GM23338 (cell line): ENCODE data around the gene HS6ST3. TPM values are rescaled to one million over a fixed set of nuclear protein-coding genes. Genes with fewer than 3 reads are reported as not detected.

Experiments used
- ATAC-seq: fragments of 200-7000 bp; cut with Tn5 transposase; 3 replicates; pipeline ENCODE4 v1.9.1; 2020
- DNase-seq: peaks from one replicate; pipeline ENCODE4 v3.0.0-alpha.2; 2015; ENCODE audit warnings: low spot score
- H2AFZ ChIP-seq: fragments of 200-600 bp; sonication (generic); 2 replicates; pipeline ENCODE4 v1.8.0; 2016; ENCODE audit warnings: antibody characterized with exemption, mild to moderate bottlenecking, moderate library complexity
- H3F3A ChIP-seq: fragments of 200-600 bp; sonication (generic); replicated peaks from 2 replicates; pipeline ENCODE4 v1.8.0; 2017; ENCODE audit warnings: antibody characterized with exemption, mixed run types, low read depth
- H3K27ac ChIP-seq: fragments of 200-600 bp; sonication (generic); 2 replicates; pipeline ENCODE4 v1.6.1; 2016; ENCODE audit warnings: low read depth
- H3K27me3 ChIP-seq: fragments of 200-600 bp; sonication (generic); 2 replicates; pipeline ENCODE4 v1.8.0; 2016; ENCODE audit warnings: mild to moderate bottlenecking, mixed run types, moderate library complexity; ENCODE audit not compliant: insufficient read depth
- H3K36me3 ChIP-seq: fragments of 200-600 bp; sonication (generic); 2 replicates; pipeline ENCODE4 v1.8.0; 2016; ENCODE audit warnings: mild to moderate bottlenecking; ENCODE audit not compliant: insufficient read depth
- H3K4me1 ChIP-seq: fragments of 200-600 bp; sonication (generic); 2 replicates; pipeline ENCODE4 v1.8.0; 2016; ENCODE audit warnings: mild to moderate bottlenecking, moderate library complexity; ENCODE audit not compliant: insufficient read depth
- H3K4me2 ChIP-seq: fragments of 200-600 bp; sonication (generic); 2 replicates; pipeline ENCODE4 v1.7.1; 2017; ENCODE audit warnings: mixed run types
- H3K4me3 ChIP-seq: fragments of 200-600 bp; sonication (generic); 2 replicates; pipeline ENCODE4 v1.6.1; 2016; ENCODE audit warnings: mixed run types
- H3K79me2 ChIP-seq: fragments of 200-600 bp; sonication (generic); replicated peaks from 2 replicates; pipeline ENCODE4 v1.8.0; 2017; ENCODE audit warnings: mild to moderate bottlenecking; ENCODE audit not compliant: insufficient read depth
- H3K9me2 ChIP-seq: fragments of 200-600 bp; sonication (generic); 2 replicates; pipeline ENCODE4 v1.8.0; 2017; ENCODE audit not compliant: insufficient read depth
- H4K20me1 ChIP-seq: fragments of 200-600 bp; sonication (generic); replicated peaks from 2 replicates; pipeline ENCODE4 v1.8.0; 2017; ENCODE audit warnings: mild to moderate bottlenecking; ENCODE audit not compliant: insufficient read depth
- H3K27ac Mint-ChIP-seq: 2 replicates; pipeline ENCODE4 v1.8.0; 2020; ENCODE audit warnings: inconsistent platforms, mild to moderate bottlenecking, moderate library complexity, mixed read lengths
- H3K27me3 Mint-ChIP-seq: 3 replicates; pipeline ENCODE4 v1.8.0; 2022; ENCODE audit warnings: low read depth, mild to moderate bottlenecking, moderate library complexity, mixed read lengths, inconsistent platforms; ENCODE audit not compliant: insufficient read depth, poor library complexity
- H3K36me3 Mint-ChIP-seq: 3 replicates; pipeline ENCODE4 v1.8.0; 2021; ENCODE audit warnings: low read depth, mild to moderate bottlenecking, inconsistent platforms, moderate library complexity, mixed read lengths
- H3K4me1 Mint-ChIP-seq: 3 replicates; pipeline ENCODE4 v1.8.0; 2020; ENCODE audit warnings: mild to moderate bottlenecking, inconsistent platforms, mixed read lengths
- H3K4me3 Mint-ChIP-seq: 3 replicates; pipeline ENCODE4 v1.8.0; 2021; ENCODE audit warnings: moderate library complexity, mild to moderate bottlenecking, inconsistent platforms, mixed read lengths
- H3K9me3 Mint-ChIP-seq: 3 replicates; pipeline ENCODE4 v1.8.0; 2020; ENCODE audit warnings: moderate library complexity, mild to moderate bottlenecking, inconsistent platforms, mixed read lengths
- EZH2 ChIP-seq: fragments of 200-600 bp; sonication (generic); IDR thresholded peaks from one replicate; pipeline ENCODE4 v1.8.0; 2017; ENCODE audit warnings: antibody characterized with exemption, mild to moderate bottlenecking, low read depth; ENCODE audit not compliant: unreplicated experiment
- NANOG ChIP-seq: IDR thresholded peaks from 2 replicates; pipeline ENCODE4 v1.6.1; 2016; ENCODE audit warnings: antibody characterized with exemption, borderline replicate concordance
- POLR2AphosphoS5 ChIP-seq: IDR thresholded peaks from 2 replicates; pipeline ENCODE4 v1.6.1; 2016; ENCODE audit warnings: antibody characterized with exemption, low read depth
- STAT1 ChIP-seq: IDR thresholded peaks from one replicate; pipeline ENCODE4 v1.6.1; 2016; ENCODE audit warnings: antibody characterized with exemption; ENCODE audit not compliant: unreplicated experiment
- ZNF114 ChIP-seq: fragments of 250-450 bp; sonication (Bioruptor Pico); IDR thresholded peaks from 2 replicates; pipeline ENCODE4 v1.5.0; 2020; ENCODE audit warnings: mild to moderate bottlenecking, moderate library complexity
- ZNF331 ChIP-seq: fragments of 250-450 bp; sonication (Bioruptor Pico); IDR thresholded peaks from 2 replicates; pipeline ENCODE4 v1.5.0; 2020; ENCODE audit warnings: low read depth, mild to moderate bottlenecking, moderate library complexity
- polyA plus RNA-seq: library from polyadenylated mRNA; unstranded; fragments of >200 nt; fragmentation: Nextera tagmentation; extraction: Ambion mirVana; gene quantifications from 2 replicates; pipeline ENCODE4 v1.2.1, GENCODE V29; 2016
- total RNA-seq: library from RNA; depleted of rRNA; stranded (reverse); fragments of >200 nt; shearing (Covaris generic); gene quantifications from 2 replicates; pipeline ENCODE4 v1.2.3, GENCODE V29; 2014
- TF ChIP-seq, protein P1 (sequence below): IDR thresholded peaks from one replicate; pipeline ENCODE4 v1.6.1; 2018; ENCODE audit warnings: antibody characterized with exemption; ENCODE audit not compliant: unreplicated experiment
- TF ChIP-seq, protein P2 (sequence below), 2 experiments: fragments of 200-600 bp in 1 of 2; sonication (generic) in 1 of 2; conservative IDR thresholded peaks; 2 replicates each; pipeline versions ENCODE4 v1.5.1 to v1.6.1; 2016 to 2017; ENCODE audit warnings: antibody characterized with exemption in 2 of 2, low read depth in 2 of 2, mild to moderate bottlenecking in 2 of 2, moderate library complexity in 1 of 2

Gene HS6ST3
- total and polyA plus RNA-seq, 2 experiments from 2014 or later, result 0.52 to 0.80 TPM

DNA sequence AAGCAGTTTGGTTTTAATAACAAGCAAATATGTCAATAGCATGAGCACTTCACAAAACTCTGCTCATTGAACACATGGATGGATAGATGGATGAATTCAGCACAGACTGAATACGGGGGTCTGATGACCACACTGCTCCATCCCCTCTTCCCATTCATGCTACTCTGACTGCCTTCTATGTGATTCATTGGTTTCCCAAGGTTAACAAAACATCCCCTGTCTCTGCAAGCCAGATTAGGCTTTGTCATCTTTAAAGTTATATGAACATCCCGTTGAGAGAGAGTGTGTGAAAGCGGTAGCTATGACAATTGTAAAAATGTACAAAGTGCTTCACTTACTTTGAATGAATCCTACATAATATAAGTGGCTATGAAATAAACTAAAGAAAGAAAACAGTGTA lies 651.9 kb downstream of the HS6ST3 start (continued):
- TF ChIP-seq, protein P1, sequence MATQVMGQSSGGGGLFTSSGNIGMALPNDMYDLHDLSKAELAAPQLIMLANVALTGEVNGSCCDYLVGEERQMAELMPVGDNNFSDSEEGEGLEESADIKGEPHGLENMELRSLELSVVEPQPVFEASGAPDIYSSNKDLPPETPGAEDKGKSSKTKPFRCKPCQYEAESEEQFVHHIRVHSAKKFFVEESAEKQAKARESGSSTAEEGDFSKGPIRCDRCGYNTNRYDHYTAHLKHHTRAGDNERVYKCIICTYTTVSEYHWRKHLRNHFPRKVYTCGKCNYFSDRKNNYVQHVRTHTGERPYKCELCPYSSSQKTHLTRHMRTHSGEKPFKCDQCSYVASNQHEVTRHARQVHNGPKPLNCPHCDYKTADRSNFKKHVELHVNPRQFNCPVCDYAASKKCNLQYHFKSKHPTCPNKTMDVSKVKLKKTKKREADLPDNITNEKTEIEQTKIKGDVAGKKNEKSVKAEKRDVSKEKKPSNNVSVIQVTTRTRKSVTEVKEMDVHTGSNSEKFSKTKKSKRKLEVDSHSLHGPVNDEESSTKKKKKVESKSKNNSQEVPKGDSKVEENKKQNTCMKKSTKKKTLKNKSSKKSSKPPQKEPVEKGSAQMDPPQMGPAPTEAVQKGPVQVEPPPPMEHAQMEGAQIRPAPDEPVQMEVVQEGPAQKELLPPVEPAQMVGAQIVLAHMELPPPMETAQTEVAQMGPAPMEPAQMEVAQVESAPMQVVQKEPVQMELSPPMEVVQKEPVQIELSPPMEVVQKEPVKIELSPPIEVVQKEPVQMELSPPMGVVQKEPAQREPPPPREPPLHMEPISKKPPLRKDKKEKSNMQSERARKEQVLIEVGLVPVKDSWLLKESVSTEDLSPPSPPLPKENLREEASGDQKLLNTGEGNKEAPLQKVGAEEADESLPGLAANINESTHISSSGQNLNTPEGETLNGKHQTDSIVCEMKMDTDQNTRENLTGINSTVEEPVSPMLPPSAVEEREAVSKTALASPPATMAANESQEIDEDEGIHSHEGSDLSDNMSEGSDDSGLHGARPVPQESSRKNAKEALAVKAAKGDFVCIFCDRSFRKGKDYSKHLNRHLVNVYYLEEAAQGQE, result no peak
- TF ChIP-seq ZNF114 (CRISPR knock-in tag) (no peak), NANOG (no peak)

DNA sequence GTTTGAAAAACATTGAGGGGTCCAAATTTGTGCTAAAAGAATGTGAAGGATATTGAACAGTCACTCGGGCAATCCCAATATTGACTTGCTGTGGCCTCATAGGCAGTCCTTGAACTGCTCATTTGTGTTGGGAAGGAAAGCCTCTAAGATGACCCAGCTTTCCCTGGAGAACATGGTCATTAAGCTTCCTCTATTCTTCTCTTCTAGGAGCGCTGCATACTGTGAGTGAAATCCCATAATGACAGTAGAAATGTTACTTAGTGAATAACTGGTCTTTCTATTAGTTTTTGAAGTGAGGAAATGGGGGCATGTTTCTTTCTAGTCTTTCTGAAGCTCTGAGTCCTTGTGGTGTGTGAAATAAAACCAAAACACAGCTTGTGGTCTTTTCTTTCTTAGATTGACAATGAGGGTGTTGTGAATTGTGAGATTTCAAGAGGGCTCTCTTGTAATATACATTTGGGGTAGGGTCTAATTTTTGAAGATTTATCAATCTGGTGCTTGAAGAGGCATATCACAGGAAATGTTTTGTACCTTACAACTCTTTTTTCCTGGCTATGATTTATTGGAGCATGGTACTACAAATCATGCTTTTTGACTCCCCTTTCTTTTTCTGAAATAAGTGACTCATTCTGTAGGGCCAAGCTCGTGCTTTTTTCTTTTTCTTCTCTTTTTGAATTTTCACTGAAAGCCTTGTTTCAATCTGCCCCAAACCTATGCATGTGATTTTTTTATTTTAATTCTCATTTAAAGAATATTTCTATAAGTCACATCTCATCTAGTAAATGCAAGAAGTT lies 653.6 kb downstream of the HS6ST3 start:
- Mint-ChIP-seq H3K4me1 (0 out of 3 replicates have a peak, but pooled peaks cover 2% of the 10 kb centered on the region), H3K27me3 (no peaks in the 10 kb centered on the region), H3K36me3 (no peaks in the 10 kb centered on the region), H3K9me3 (no peaks in the 10 kb centered on the region), H3K4me3 (no peak overlapping the region), H3K27ac (no peak overlapping the region; the same call in 1 of the 2 replicates)
- H4K20me1 ChIP-seq, result no peaks in the 10 kb centered on the region
- no peak overlapping the region for H3K4me2 ChIP-seq
- no peaks in the 10 kb centered on the region for H3K79me2 ChIP-seq
- H3K27me3 ChIP-seq, result no peaks in the 10 kb centered on the region
- H3K36me3 ChIP-seq, result no peaks in the 10 kb centered on the region
- ATAC-seq, result no peak
- H2AFZ ChIP-seq, result no peak overlapping the region
- H3K4me3 ChIP-seq, result no peak overlapping the region
- no peaks in the 10 kb centered on the region for H3F3A ChIP-seq
- TF ChIP-seq STAT1 (no peak), NANOG (no peak), ZNF331 (no peak), POLR2AphosphoS5 (no peak), EZH2 (no peak)
- TF ChIP-seq, protein P2, sequence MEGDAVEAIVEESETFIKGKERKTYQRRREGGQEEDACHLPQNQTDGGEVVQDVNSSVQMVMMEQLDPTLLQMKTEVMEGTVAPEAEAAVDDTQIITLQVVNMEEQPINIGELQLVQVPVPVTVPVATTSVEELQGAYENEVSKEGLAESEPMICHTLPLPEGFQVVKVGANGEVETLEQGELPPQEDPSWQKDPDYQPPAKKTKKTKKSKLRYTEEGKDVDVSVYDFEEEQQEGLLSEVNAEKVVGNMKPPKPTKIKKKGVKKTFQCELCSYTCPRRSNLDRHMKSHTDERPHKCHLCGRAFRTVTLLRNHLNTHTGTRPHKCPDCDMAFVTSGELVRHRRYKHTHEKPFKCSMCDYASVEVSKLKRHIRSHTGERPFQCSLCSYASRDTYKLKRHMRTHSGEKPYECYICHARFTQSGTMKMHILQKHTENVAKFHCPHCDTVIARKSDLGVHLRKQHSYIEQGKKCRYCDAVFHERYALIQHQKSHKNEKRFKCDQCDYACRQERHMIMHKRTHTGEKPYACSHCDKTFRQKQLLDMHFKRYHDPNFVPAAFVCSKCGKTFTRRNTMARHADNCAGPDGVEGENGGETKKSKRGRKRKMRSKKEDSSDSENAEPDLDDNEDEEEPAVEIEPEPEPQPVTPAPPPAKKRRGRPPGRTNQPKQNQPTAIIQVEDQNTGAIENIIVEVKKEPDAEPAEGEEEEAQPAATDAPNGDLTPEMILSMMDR (conservative IDR thresholded peaks at IDR 0.05; ENCODE audit: low read depth in 2 of 2), result no peak
- no peaks in the 10 kb centered on the region for H3K4me1 ChIP-seq
- no peaks in the 10 kb centered on the region; the same call in 1 of the 2 replicates for H3K9me2 ChIP-seq
- H3K27ac ChIP-seq, result no peak overlapping the region
- DNase-seq, result no peak
